GM21423 (cell line): Measurements from ENCODE around the gene GSPT1.
"Not testable (repeated sequence)": the region's sequence is repeated elsewhere in the genome, so short reads cannot be mapped to it uniquely, and the experiment has no call there.

ENCODE experiments used
- ATAC-seq: cut with Tn5 transposase; IDR thresholded peaks from one replicate; pipeline ENCODE4 v1.9.1; 2021; ENCODE audit warnings: mild to moderate bottlenecking, moderate library complexity; ENCODE audit not compliant: unreplicated experiment

GSPT1 gene

GRCh38 chr16:11915644-11916523 is at the start of gene GSPT1:
TSS of gene GSPT1 (minus strand) at chr16:11915956. CDS start at chr16:11915720, 236 bp downstream.
- peak; percentile 81 for ATAC-seq

- peak; percentile 79 for ATAC-seq
Observed at GRCh38 chr16:11964761-11965551, 49.2 kb upstream of the GSPT1 start, which contains the start of gene TNFRSF17. TSS of gene TNFRSF17 (plus strand) at chr16:11965210. CDS start at chr16:11965325, 115 bp downstream.

GRCh38 chr16:11963706-11964105 is 48.0 kb upstream of the GSPT1 start:
- no peak for ATAC-seq

GRCh38 chr16:11962978-11963377 is 47.2 kb upstream of the GSPT1 start:
- ATAC-seq = not testable (repeated sequence)

GRCh38 chr16:11962457-11962856 is 46.7 kb upstream of the GSPT1 start:
- not testable (repeated sequence) for ATAC-seq

GRCh38 chr16:11957591-11958395 is 42.0 kb upstream of the GSPT1 start:
- no peak for ATAC-seq

- ATAC-seq = no peak
Observed at GRCh38 chr16:11956558-11956957, 40.8 kb upstream of the GSPT1 start.

GRCh38 chr16:11955713-11956123 is 40.0 kb upstream of the GSPT1 start:
- no peak for ATAC-seq

GRCh38 chr16:11953576-11953975 is 37.8 kb upstream of the GSPT1 start:
- ATAC-seq = not testable (repeated sequence)

- no peak for ATAC-seq
Observed at GRCh38 chr16:11950388-11950787, 34.6 kb upstream of the GSPT1 start.

GRCh38 chr16:11949527-11949926 is 33.8 kb upstream of the GSPT1 start:
- ATAC-seq = no peak

GRCh38 chr16:11948819-11949218 is 33.1 kb upstream of the GSPT1 start:
- ATAC-seq = no peak

- ATAC-seq = no peak
Observed at GRCh38 chr16:11946433-11946832, 30.7 kb upstream of the GSPT1 start.

GRCh38 chr16:11941945-11942344 is 26.2 kb upstream of the GSPT1 start, which contains the start of gene NPIPB2:
TSS of gene NPIPB2 (minus strand) at chr16:11942045. CDS start at chr16:11942045, 0 bp downstream.
- ATAC-seq = not testable (repeated sequence)

- not testable (repeated sequence) for ATAC-seq
Observed at GRCh38 chr16:11927350-11927749, 11.6 kb upstream of the GSPT1 start.

- ATAC-seq = not testable (repeated sequence)
Observed at GRCh38 chr16:11924046-11924445, 8.3 kb upstream of the GSPT1 start.

- no peak for ATAC-seq
Observed at GRCh38 chr16:11916524-11917285, 949 bp upstream of the GSPT1 start.

GRCh38 chr16:11915114-11915643 is 577 bp downstream of the GSPT1 start:
- peak; percentile 36 for ATAC-seq

GRCh38 chr16:11914210-11915113 is 1.3 kb downstream of the GSPT1 start:
- no peak for ATAC-seq
